ENCODE measurements around the gene BPIFA3. TPM values are rescaled to one million over a fixed set of nuclear protein-coding genes. Genes with fewer than 3 reads are reported as not detected.

BPIFA3 gene
- total and polyA plus RNA-seq, 2 of the 13 experiments (the other 11 are each of a cell fraction or from before 2014, with no cell fraction given): not detected

DNA sequence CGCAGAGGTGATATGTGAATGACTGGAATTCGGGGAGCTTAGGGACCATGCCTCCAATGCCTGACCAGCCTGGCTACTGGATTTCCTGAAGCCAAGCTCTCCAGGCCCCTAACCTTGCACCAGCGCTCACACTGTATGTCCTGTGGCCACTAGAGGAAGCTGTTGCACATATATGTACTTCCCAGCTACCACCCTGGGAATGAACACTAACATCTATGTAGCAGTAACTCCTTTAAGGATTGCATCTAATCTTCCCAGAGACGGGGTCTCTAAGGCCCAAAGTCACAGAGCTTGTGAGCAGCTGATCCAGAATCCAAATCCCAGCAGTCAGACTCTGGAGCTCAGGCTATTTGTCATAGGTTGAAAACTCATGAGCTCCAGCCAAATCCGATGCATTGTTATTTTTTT is 45.5 kb downstream of the BPIFA3 start (continued):
- TF ChIP-seq, protein P1, sequence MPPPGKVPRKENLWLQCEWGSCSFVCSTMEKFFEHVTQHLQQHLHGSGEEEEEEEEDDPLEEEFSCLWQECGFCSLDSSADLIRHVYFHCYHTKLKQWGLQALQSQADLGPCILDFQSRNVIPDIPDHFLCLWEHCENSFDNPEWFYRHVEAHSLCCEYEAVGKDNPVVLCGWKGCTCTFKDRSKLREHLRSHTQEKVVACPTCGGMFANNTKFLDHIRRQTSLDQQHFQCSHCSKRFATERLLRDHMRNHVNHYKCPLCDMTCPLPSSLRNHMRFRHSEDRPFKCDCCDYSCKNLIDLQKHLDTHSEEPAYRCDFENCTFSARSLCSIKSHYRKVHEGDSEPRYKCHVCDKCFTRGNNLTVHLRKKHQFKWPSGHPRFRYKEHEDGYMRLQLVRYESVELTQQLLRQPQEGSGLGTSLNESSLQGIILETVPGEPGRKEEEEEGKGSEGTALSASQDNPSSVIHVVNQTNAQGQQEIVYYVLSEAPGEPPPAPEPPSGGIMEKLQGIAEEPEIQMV (CRISPR knock-in tag; IDR thresholded peaks at IDR 0.05; ENCODE audit: low read depth): peak; percentile 39; the same call in 1 of the 2 replicates
- TF ChIP-seq, protein P2, sequence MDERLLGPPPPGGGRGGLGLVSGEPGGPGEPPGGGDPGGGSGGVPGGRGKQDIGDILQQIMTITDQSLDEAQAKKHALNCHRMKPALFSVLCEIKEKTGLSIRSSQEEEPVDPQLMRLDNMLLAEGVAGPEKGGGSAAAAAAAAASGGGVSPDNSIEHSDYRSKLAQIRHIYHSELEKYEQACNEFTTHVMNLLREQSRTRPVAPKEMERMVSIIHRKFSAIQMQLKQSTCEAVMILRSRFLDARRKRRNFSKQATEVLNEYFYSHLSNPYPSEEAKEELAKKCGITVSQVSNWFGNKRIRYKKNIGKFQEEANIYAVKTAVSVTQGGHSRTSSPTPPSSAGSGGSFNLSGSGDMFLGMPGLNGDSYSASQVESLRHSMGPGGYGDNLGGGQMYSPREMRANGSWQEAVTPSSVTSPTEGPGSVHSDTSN (CRISPR knock-in tag; IDR thresholded peaks at IDR 0.05): no peak
- TF ChIP-seq TSC22D2 (CRISPR knock-in tag; IDR thresholded peaks at IDR 0.05; ENCODE audit: borderline replicate concordance): peak; percentile 68; the same call in 1 of the 2 replicates
- peak; percentile 51; the same call in 1 of the 2 replicates for TF ChIP-seq REPIN1 (CRISPR knock-in tag; IDR thresholded peaks at IDR 0.05; ENCODE audit: borderline replicate concordance, low read depth)
- 0 out of 2 replicates have a peak, but pooled peaks have one; percentile 37 for TF ChIP-seq ZNF557 (CRISPR knock-in tag; IDR thresholded peaks at IDR 0.05)
- no peak for TF ChIP-seq ZNF530 (CRISPR knock-in tag; IDR thresholded peaks at IDR 0.05; ENCODE audit: low read depth)
- TF ChIP-seq ZNF335 (CRISPR knock-in tag; IDR thresholded peaks at IDR 0.05): peak; percentile 55; the same call in 1 of the 2 replicates
- TF ChIP-seq BRCA1 (CRISPR knock-in tag; IDR thresholded peaks at IDR 0.05): peak; percentile 55; the same call in 1 of the 2 replicates
- TF ChIP-seq, protein P3, sequence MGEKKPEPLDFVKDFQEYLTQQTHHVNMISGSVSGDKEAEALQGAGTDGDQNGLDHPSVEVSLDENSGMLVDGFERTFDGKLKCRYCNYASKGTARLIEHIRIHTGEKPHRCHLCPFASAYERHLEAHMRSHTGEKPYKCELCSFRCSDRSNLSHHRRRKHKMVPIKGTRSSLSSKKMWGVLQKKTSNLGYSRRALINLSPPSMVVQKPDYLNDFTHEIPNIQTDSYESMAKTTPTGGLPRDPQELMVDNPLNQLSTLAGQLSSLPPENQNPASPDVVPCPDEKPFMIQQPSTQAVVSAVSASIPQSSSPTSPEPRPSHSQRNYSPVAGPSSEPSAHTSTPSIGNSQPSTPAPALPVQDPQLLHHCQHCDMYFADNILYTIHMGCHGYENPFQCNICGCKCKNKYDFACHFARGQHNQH (CRISPR knock-in tag; IDR thresholded peaks at IDR 0.05): peak; percentile 76; the same call in 1 of the 2 replicates
- peak; percentile 59; the same call in 1 of the 2 replicates for TF ChIP-seq RXRB (CRISPR knock-in tag; IDR thresholded peaks at IDR 0.05; ENCODE audit: borderline replicate concordance)
- no peak for TF ChIP-seq CCAR2 (optimal IDR thresholded peaks at IDR 0.05; ENCODE audit: low read depth, low read length)
- TF ChIP-seq, protein P4, sequence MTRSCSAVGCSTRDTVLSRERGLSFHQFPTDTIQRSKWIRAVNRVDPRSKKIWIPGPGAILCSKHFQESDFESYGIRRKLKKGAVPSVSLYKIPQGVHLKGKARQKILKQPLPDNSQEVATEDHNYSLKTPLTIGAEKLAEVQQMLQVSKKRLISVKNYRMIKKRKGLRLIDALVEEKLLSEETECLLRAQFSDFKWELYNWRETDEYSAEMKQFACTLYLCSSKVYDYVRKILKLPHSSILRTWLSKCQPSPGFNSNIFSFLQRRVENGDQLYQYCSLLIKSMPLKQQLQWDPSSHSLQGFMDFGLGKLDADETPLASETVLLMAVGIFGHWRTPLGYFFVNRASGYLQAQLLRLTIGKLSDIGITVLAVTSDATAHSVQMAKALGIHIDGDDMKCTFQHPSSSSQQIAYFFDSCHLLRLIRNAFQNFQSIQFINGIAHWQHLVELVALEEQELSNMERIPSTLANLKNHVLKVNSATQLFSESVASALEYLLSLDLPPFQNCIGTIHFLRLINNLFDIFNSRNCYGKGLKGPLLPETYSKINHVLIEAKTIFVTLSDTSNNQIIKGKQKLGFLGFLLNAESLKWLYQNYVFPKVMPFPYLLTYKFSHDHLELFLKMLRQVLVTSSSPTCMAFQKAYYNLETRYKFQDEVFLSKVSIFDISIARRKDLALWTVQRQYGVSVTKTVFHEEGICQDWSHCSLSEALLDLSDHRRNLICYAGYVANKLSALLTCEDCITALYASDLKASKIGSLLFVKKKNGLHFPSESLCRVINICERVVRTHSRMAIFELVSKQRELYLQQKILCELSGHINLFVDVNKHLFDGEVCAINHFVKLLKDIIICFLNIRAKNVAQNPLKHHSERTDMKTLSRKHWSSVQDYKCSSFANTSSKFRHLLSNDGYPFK (CRISPR knock-in tag; IDR thresholded peaks at IDR 0.05; ENCODE audit: borderline replicate concordance): no peak
- TF ChIP-seq ZKSCAN8 (CRISPR knock-in tag; IDR thresholded peaks at IDR 0.05; ENCODE audit: borderline replicate concordance): peak; percentile 90; the same call in 1 of the 2 replicates
- TF ChIP-seq BCL6 (CRISPR knock-in tag; IDR thresholded peaks at IDR 0.05): 0 out of 2 replicates have a peak, but pooled peaks have one; percentile 28
- TF ChIP-seq ZFP37 (CRISPR knock-in tag; IDR thresholded peaks at IDR 0.05; ENCODE audit: borderline replicate concordance): 0 out of 2 replicates have a peak, but pooled peaks have one; percentile 68
- TF ChIP-seq, protein P5, sequence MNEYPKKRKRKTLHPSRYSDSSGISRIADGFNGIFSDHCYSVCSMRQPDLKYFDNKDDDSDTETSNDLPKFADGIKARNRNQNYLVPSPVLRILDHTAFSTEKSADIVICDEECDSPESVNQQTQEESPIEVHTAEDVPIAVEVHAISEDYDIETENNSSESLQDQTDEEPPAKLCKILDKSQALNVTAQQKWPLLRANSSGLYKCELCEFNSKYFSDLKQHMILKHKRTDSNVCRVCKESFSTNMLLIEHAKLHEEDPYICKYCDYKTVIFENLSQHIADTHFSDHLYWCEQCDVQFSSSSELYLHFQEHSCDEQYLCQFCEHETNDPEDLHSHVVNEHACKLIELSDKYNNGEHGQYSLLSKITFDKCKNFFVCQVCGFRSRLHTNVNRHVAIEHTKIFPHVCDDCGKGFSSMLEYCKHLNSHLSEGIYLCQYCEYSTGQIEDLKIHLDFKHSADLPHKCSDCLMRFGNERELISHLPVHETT (CRISPR knock-in tag; conservative IDR thresholded peaks at IDR 0.05): no peak
- TF ChIP-seq, protein P6, sequence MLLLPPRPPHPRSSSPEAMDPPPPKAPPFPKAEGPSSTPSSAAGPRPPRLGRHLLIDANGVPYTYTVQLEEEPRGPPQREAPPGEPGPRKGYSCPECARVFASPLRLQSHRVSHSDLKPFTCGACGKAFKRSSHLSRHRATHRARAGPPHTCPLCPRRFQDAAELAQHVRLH (CRISPR knock-in tag; IDR thresholded peaks at IDR 0.05; ENCODE audit: borderline replicate concordance, low read depth): peak; percentile 76; the same call in 1 of the 2 replicates
- TF ChIP-seq, protein P7, sequence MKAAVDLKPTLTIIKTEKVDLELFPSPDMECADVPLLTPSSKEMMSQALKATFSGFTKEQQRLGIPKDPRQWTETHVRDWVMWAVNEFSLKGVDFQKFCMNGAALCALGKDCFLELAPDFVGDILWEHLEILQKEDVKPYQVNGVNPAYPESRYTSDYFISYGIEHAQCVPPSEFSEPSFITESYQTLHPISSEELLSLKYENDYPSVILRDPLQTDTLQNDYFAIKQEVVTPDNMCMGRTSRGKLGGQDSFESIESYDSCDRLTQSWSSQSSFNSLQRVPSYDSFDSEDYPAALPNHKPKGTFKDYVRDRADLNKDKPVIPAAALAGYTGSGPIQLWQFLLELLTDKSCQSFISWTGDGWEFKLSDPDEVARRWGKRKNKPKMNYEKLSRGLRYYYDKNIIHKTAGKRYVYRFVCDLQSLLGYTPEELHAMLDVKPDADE (CRISPR knock-in tag; IDR thresholded peaks at IDR 0.05): no peak
- TF ChIP-seq PAWR (CRISPR knock-in tag; IDR thresholded peaks at IDR 0.05; ENCODE audit: borderline replicate concordance): no peak
- 0 out of 2 replicates have a peak, but pooled peaks have one; percentile 59 for TF ChIP-seq SALL2 (CRISPR knock-in tag; IDR thresholded peaks at IDR 0.05)

Data from HepG2 (cell line).